Measurements from ENCODE around the gene TMPRSS6. TPM values are rescaled to one million over a fixed set of nuclear protein-coding genes. Genes with fewer than 3 reads are reported as not detected.

TMPRSS6 gene
- total RNA-seq, 1 experiment from 2014 or later = 0.39 TPM

GRCh38 chr22:37043828-37044538, 65.5 kb downstream of the TMPRSS6 start:
- Histone ChIP-seq H3K4me3 (replicated peaks in 1 of 2; ENCODE audit: low read depth in 1 of 2, low read length in 2 of 2) (no peak overlapping the region), H3K4me1 (ENCODE audit: control insufficient read depth in 1 of 2, insufficient read depth in 2 of 2, low read length in 2 of 2) (peaks cover 6 to 35% of the 10 kb centered on the region in 2 experiments; a peak in 3 of 4 replicates), H3K9me3 (ENCODE audit: control insufficient read depth in 1 of 2, insufficient read depth in 1 of 2, low read depth in 1 of 2, low read length in 2 of 2) (no peaks in the 10 kb centered on the region), H4K20me1 (ENCODE audit: insufficient read depth) (no peaks in the 10 kb centered on the region), H2AFZ (ENCODE audit: low read depth, low read length, poor library complexity, severe bottlenecking) (peak overlapping the region; percentile 85), H3K27ac (ENCODE audit: low read depth, low read length) (no peak overlapping the region), H3K27me3 (ENCODE audit: insufficient read depth, low read length) (no peaks in the 10 kb centered on the region), H3K9me2 (ENCODE audit: insufficient read depth) (no peaks in the 10 kb centered on the region), H3K79me2 (ENCODE audit: insufficient read depth, low read length) (no peaks in the 10 kb centered on the region), H3K4me2 (ENCODE audit: low read length) (peak overlapping the region; percentile 52), H3K36me3 (ENCODE audit: control insufficient read depth in 1 of 2, insufficient read depth in 2 of 2, low read length in 2 of 2) (no peaks in the 10 kb centered on the region), H3K9ac (ENCODE audit: low read length) (no peak overlapping the region)
- intact Hi-C loops (cut with micrococcal nuclease) = loop anchor here (2.0 to 5.0 kb wide), 2 partner anchors 262 to 497 kb away; no protein-coding TSS in a partner anchor
- peak; percentile 100 for ATAC-seq
- CTCF ChIA-PET = interaction anchor here (0.6 to 4.1 kb wide), 11 partner anchors 7 to 497 kb away, joined by 3 to 33 read pairs (median 5); partner anchors contain the start of genes IFT27 and KCTD17
- no TSS peak for BruUV-seq (replicated peaks)
- RAD21 ChIA-PET (ENCODE audit: low non-redundant PET in 1 of 2, low total read pairs in 2 of 2, uncharacterized antibody in 2 of 2, unreplicated experiment in 2 of 2) = interaction anchor here (0.5 to 1.0 kb wide), 2 partner anchors 13 to 50 kb away, joined by 3 read pairs; no protein-coding TSS in a partner anchor
- POLR2A ChIA-PET = no interaction called here
- TF ChIP-seq RAD21 (IDR thresholded peaks at IDR 0.05; ENCODE audit: low read depth) (peak; percentile 82), ELF1 (IDR thresholded peaks at IDR 0.05; ENCODE audit: borderline replicate concordance, low read depth) (no peak), CTCF (IDR thresholded peaks at IDR 0.05 in 2 of 3, conservative IDR thresholded peaks at IDR 0.05 in 1 of 3; ENCODE audit: borderline replicate concordance in 1 of 3, insufficient read depth in 1 of 3, low read depth in 2 of 3, low read length in 2 of 3) (peak; percentile 76 to 88 (median 79); a peak in 5 of 6 replicates)
- peak; percentile 47 for DNase-seq (ENCODE audit: low read depth, low spot score)

- Histone ChIP-seq H3K9me3 (ENCODE audit: control insufficient read depth in 1 of 2, insufficient read depth in 1 of 2, low read depth in 1 of 2, low read length in 2 of 2) (no peaks in the 10 kb centered on the region), H3K36me3 (ENCODE audit: control insufficient read depth in 1 of 2, insufficient read depth in 2 of 2, low read length in 2 of 2) (no peaks in the 10 kb centered on the region), H3K4me1 (ENCODE audit: control insufficient read depth in 1 of 2, insufficient read depth in 2 of 2, low read length in 2 of 2) (peaks cover 6 to 35% of the 10 kb centered on the region in 2 experiments; a peak in 3 of 4 replicates), H3K4me2 (ENCODE audit: low read length) (peak overlapping the region; percentile 52), H3K27me3 (ENCODE audit: insufficient read depth, low read length) (no peaks in the 10 kb centered on the region), H3K27ac (ENCODE audit: low read depth, low read length) (no peak overlapping the region), H3K4me3 (replicated peaks in 1 of 2; ENCODE audit: low read depth in 1 of 2, low read length in 2 of 2) (no peak overlapping the region), H2AFZ (ENCODE audit: low read depth, low read length, poor library complexity, severe bottlenecking) (no peak overlapping the region), H3K9me2 (ENCODE audit: insufficient read depth) (no peaks in the 10 kb centered on the region), H3K9ac (ENCODE audit: low read length) (no peak overlapping the region), H3K79me2 (ENCODE audit: insufficient read depth, low read length) (no peaks in the 10 kb centered on the region), H4K20me1 (ENCODE audit: insufficient read depth) (no peaks in the 10 kb centered on the region)
- intact Hi-C loops (cut with micrococcal nuclease) = loop anchor here (5.0 kb wide), 1 partner anchor 261 kb away; no protein-coding TSS in a partner anchor
- no peak for DNase-seq (ENCODE audit: low read depth, low spot score)
- peak; percentile 6; the same call in 1 of the 2 replicates for ATAC-seq
- ChIA-PET POLR2A (no interaction called here), RAD21 (ENCODE audit: low non-redundant PET in 1 of 2, low total read pairs in 2 of 2, uncharacterized antibody in 2 of 2, unreplicated experiment in 2 of 2) (no interaction called here), CTCF (interaction anchor here (0.6 to 4.1 kb wide), 9 partner anchors 8 to 496 kb away, joined by 3 to 33 read pairs (median 5); partner anchors contain the start of gene KCTD17)
- BruUV-seq (replicated peaks) = no TSS peak
- TF ChIP-seq EZH2phosphoT487 (IDR thresholded peaks at IDR 0.05; ENCODE audit: borderline replicate concordance) (no peak), ATF3 (IDR thresholded peaks at IDR 0.05) (no peak), JUND (IDR thresholded peaks at IDR 0.05) (no peak), POLR2A (IDR thresholded peaks at IDR 0.05; ENCODE audit: borderline replicate concordance, extremely low read depth, insufficient read depth, insufficient read length) (no peak), SIN3A (IDR thresholded peaks at IDR 0.05; ENCODE audit: low read depth) (no peak), RAD21 (IDR thresholded peaks at IDR 0.05; ENCODE audit: low read depth) (no peak), EGR1 (IDR thresholded peaks at IDR 0.05; ENCODE audit: low read depth) (no peak)
- TF ChIP-seq, protein P1, sequence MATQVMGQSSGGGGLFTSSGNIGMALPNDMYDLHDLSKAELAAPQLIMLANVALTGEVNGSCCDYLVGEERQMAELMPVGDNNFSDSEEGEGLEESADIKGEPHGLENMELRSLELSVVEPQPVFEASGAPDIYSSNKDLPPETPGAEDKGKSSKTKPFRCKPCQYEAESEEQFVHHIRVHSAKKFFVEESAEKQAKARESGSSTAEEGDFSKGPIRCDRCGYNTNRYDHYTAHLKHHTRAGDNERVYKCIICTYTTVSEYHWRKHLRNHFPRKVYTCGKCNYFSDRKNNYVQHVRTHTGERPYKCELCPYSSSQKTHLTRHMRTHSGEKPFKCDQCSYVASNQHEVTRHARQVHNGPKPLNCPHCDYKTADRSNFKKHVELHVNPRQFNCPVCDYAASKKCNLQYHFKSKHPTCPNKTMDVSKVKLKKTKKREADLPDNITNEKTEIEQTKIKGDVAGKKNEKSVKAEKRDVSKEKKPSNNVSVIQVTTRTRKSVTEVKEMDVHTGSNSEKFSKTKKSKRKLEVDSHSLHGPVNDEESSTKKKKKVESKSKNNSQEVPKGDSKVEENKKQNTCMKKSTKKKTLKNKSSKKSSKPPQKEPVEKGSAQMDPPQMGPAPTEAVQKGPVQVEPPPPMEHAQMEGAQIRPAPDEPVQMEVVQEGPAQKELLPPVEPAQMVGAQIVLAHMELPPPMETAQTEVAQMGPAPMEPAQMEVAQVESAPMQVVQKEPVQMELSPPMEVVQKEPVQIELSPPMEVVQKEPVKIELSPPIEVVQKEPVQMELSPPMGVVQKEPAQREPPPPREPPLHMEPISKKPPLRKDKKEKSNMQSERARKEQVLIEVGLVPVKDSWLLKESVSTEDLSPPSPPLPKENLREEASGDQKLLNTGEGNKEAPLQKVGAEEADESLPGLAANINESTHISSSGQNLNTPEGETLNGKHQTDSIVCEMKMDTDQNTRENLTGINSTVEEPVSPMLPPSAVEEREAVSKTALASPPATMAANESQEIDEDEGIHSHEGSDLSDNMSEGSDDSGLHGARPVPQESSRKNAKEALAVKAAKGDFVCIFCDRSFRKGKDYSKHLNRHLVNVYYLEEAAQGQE (IDR thresholded peaks at IDR 0.05; ENCODE audit: low read depth) = no peak
Observed at GRCh38 chr22:37043209-37043827, 66.2 kb downstream of the TMPRSS6 start.

Measured in HCT116 (cell line).